Endothelial cell of umbilical vein (primary cell): ENCODE measurements around the gene PSG7. TPM values are rescaled to one million over a fixed set of nuclear protein-coding genes. Genes with fewer than 3 reads are reported as not detected.
"Not testable (repeated sequence)": the region's sequence is repeated elsewhere in the genome, so short reads cannot be mapped to it uniquely, and the experiment has no call there.

Experiments used
- BruUV-seq: library from RNA; stranded (reverse); fragments of 400-500 nt; replicated peaks from 2 replicates; lab custom pipeline; 2021; lab: Mats Ljungman, UMichigan
- CTCF ChIA-PET: fragments of 300-600, 350-600 bp; sonication (Branson Sonifier 250); formaldehyde crosslinking; loops from one replicate; lab custom pipeline; 2021; ENCODE audit warnings: antibody characterized with exemption, inconsistent platforms; lab: Charles Lee
- POLR2A ChIA-PET: fragments of 300-600, 350-600 bp; sonication (Branson Sonifier 250); formaldehyde crosslinking; loops from one replicate; lab custom pipeline; 2021; ENCODE audit warnings: antibody characterized with exemption, inconsistent platforms; lab: Charles Lee
- DNase-seq: peaks from one replicate; pipeline ENCODE4 v3.0.0-alpha.2; 2011; ENCODE audit warnings: low read depth, low spot score
- FAIRE-seq: peaks from 2 replicates; lab custom pipeline; 2011; peaks lifted over from hg19 to GRCh38; lab: Jason Lieb, UNC
- H2AFZ ChIP-seq: 2 replicates; pipeline ENCODE4 v1.6.0; 2012; ENCODE audit warnings: low read depth, low read length, control low read depth, inconsistent platforms
- H3K27ac ChIP-seq: 2 replicates; pipeline ENCODE4 v1.5.1; 2011; ENCODE audit warnings: low read depth, mild to moderate bottlenecking, control low read depth, low read length, moderate library complexity; ENCODE audit not compliant: insufficient read depth
- H3K27me3 ChIP-seq, 2 experiments: 2 replicates each; pipeline versions ENCODE4 v1.6.0 to v1.6.1; 2011; ENCODE audit warnings: low read length in 2 of 2, mixed read lengths in 1 of 2; ENCODE audit not compliant: control insufficient read depth in 2 of 2, insufficient read depth in 2 of 2
- H3K36me3 ChIP-seq, 2 experiments: 2 replicates in 1 of 2; 3 replicates in 1 of 2; pipeline ENCODE4 v1.5.1; 2011; ENCODE audit warnings: low read length in 2 of 2, mild to moderate bottlenecking in 1 of 2, moderate library complexity in 1 of 2; ENCODE audit not compliant: control insufficient read depth in 2 of 2, insufficient read depth in 2 of 2; ENCODE audit errors: extremely low read depth in 1 of 2
- H3K4me1 ChIP-seq: 3 replicates; pipeline ENCODE4 v1.5.1; 2011; ENCODE audit warnings: mild to moderate bottlenecking, low read length; ENCODE audit not compliant: control insufficient read depth, insufficient read depth; ENCODE audit errors: extremely low read depth
- H3K4me2 ChIP-seq: 2 replicates; pipeline ENCODE4 v1.6.1; 2011; ENCODE audit warnings: low read length, control low read depth, mixed read lengths; ENCODE audit not compliant: insufficient read depth
- H3K4me3 ChIP-seq, 3 experiments: fragments of 200-600 bp in 1 of 3; sonication (generic), shearing (Covaris generic) in 1 of 3; replicated peaks in 1 of 3; 2 replicates each; pipeline ENCODE4 v1.5.1; 2011 to 2016; ENCODE audit warnings: control low read depth in 3 of 3, low read length in 3 of 3, mild to moderate bottlenecking in 2 of 3, inconsistent platforms in 1 of 3, low read depth in 1 of 3, moderate library complexity in 1 of 3; ENCODE audit not compliant: insufficient read depth in 1 of 3
- H3K79me2 ChIP-seq: 2 replicates; pipeline ENCODE4 v1.6.0; 2012; ENCODE audit warnings: low read length, inconsistent platforms; ENCODE audit not compliant: control insufficient read depth, insufficient read depth
- H3K9ac ChIP-seq: replicated peaks from 2 replicates; pipeline ENCODE3; 2011; ENCODE audit warnings: low read length, control low read depth; ENCODE audit not compliant: insufficient read depth; ENCODE audit errors: extremely low read depth
- H3K9me1 ChIP-seq: replicated peaks from 3 replicates; pipeline ENCODE4 v1.6.0; 2011; ENCODE audit warnings: mild to moderate bottlenecking, low read length; ENCODE audit not compliant: control insufficient read depth, insufficient read depth; ENCODE audit errors: extremely low read depth
- H3K9me3 ChIP-seq: replicated peaks from 2 replicates; pipeline ENCODE4 v1.5.1; 2012; ENCODE audit warnings: low read length, inconsistent platforms; ENCODE audit not compliant: control insufficient read depth, insufficient read depth
- H4K20me1 ChIP-seq: replicated peaks from 2 replicates; pipeline ENCODE3; 2011; ENCODE audit warnings: mild to moderate bottlenecking, low read length; ENCODE audit not compliant: control insufficient read depth, insufficient read depth; ENCODE audit errors: extremely low read depth
- FOS ChIP-seq: IDR thresholded peaks from 2 replicates; pipeline ENCODE4 v1.6.1; 2011; ENCODE audit warnings: mild to moderate bottlenecking, low read length, moderate library complexity, borderline replicate concordance; ENCODE audit not compliant: insufficient read depth
- dilution Hi-C: fragments of 300-500 bp; cut with MboI; formaldehyde crosslinking; loops from one replicate; pipeline ENCODE4 v1.15.0; 2019; ENCODE audit warnings: low sequenced_read_pairs; ENCODE audit not compliant: extremely low pct_ligation_motif_present
- intact Hi-C: fragments of 100-400 bp; cut with micrococcal nuclease; formaldehyde crosslinking; loops from one replicate; pipeline ENCODE4 v1.10.0; 2022
- polyA plus RNA-seq, 4 experiments: library from polyadenylated mRNA; depleted of rRNA in 3 of 4; stranded (reverse) in 3 of 4; unstranded in 1 of 4; fragments of >200 nt; gene quantifications; 2 replicates each; pipeline versions ENCODE4 v1.2.1 to v1.2.3, GENCODE V29; 2011 to 2012; ENCODE audit warnings: missing spikeins in 1 of 4
- total RNA-seq: library from RNA; stranded (reverse); gene quantifications from 2 replicates; pipeline ENCODE4 v1.2.3, GENCODE V29; 2021

Gene PSG7
- total and polyA plus RNA-seq, 2 donors (not counting 3 experiments of a cell fraction or from before 2014, with no cell fraction given): not detected

- H3K36me3 ChIP-seq, H3K27me3 ChIP-seq, H4K20me1 ChIP-seq, H3K4me2 ChIP-seq, H3K9me1 ChIP-seq, DNase-seq, H3K9me3 ChIP-seq, H3K4me1 ChIP-seq, FAIRE-seq, POLR2A ChIA-PET, H2AFZ ChIP-seq, H3K9ac ChIP-seq, intact Hi-C loops, BruUV-seq, dilution Hi-C loops, H3K79me2 ChIP-seq, CTCF ChIA-PET, H3K4me3 ChIP-seq: not testable (repeated sequence)
- H3K27ac ChIP-seq: peak overlapping the region; percentile 34
- peak; percentile 29 for TF ChIP-seq FOS
These were observed 2.8 kb downstream of the PSG7 start for GRCh38 chr19:42934183-42934582.

- DNase-seq, H3K4me3 ChIP-seq, BruUV-seq, H3K36me3 ChIP-seq, H3K79me2 ChIP-seq, H2AFZ ChIP-seq, H3K9me1 ChIP-seq, CTCF ChIA-PET, H3K4me1 ChIP-seq, H3K4me2 ChIP-seq, H3K27me3 ChIP-seq, H3K9ac ChIP-seq, intact Hi-C loops, FAIRE-seq, H3K9me3 ChIP-seq, H4K20me1 ChIP-seq, dilution Hi-C loops, POLR2A ChIA-PET: not testable (repeated sequence)
- peak overlapping the region; percentile 34 for H3K27ac ChIP-seq
These were observed 3.6 kb downstream of the PSG7 start for GRCh38 chr19:42933412-42933811.

GRCh38 chr19:42932485-42933101 lies 4.4 kb downstream of the PSG7 start:
- H3K9ac ChIP-seq, H4K20me1 ChIP-seq, H2AFZ ChIP-seq, POLR2A ChIA-PET, FAIRE-seq, H3K4me2 ChIP-seq, intact Hi-C loops, H3K9me1 ChIP-seq, H3K79me2 ChIP-seq, dilution Hi-C loops, H3K27me3 ChIP-seq, BruUV-seq, H3K4me1 ChIP-seq, H3K4me3 ChIP-seq, CTCF ChIA-PET, H3K36me3 ChIP-seq, H3K9me3 ChIP-seq, DNase-seq: not testable (repeated sequence)
- H3K27ac ChIP-seq: peak overlapping the region; percentile 34

DNA sequence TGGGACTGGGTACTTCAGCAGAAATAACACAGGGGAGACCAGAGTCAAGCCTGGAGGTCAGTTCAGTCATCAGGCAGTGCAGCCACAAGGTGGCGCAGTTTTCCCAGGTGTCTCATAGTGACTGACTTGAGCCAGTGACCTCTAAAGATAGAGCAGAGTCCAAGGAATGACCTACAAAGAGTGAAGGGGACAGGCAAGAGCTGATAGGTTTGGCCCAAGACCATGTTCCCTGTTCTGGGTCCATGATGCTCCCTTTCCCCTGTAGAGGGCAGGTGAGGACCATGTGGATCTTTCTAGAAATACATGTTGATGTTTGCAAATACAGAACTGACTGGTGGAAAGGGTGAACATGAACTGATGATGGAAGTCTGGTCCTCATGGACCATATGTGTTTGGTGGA lies 6.8 kb downstream of the PSG7 start:
- H4K20me1 ChIP-seq, DNase-seq, H3K36me3 ChIP-seq, H3K9me3 ChIP-seq, H3K4me1 ChIP-seq, H3K9me1 ChIP-seq, H2AFZ ChIP-seq, H3K27ac ChIP-seq, H3K9ac ChIP-seq, dilution Hi-C loops, H3K4me2 ChIP-seq, FAIRE-seq, POLR2A ChIA-PET, H3K27me3 ChIP-seq, CTCF ChIA-PET, BruUV-seq, H3K79me2 ChIP-seq, H3K4me3 ChIP-seq: not testable (repeated sequence)
- intact Hi-C loops: loop anchor here (2.0 kb wide), 1 partner anchor 157 kb away; no protein-coding TSS in a partner anchor
